ENCODE results near the gene TNPO1. TPM values are rescaled to one million over a fixed set of nuclear protein-coding genes. Genes with fewer than 3 reads are reported as not detected.

The TNPO1 gene
- total RNA-seq, 1 donor from 2014 or later = 172 TPM

- no peaks in the 10 kb centered on the region for H3K9me3 Mint-ChIP-seq
- DNase-seq (ENCODE audit: low read depth, low spot score) = no peak
- peaks cover 38% of the 10 kb centered on the region for H3K36me3 Mint-ChIP-seq (ENCODE audit: low read depth)
- no peak overlapping the region for H3K4me3 Mint-ChIP-seq
- TF ChIP-seq CTCF (conservative IDR thresholded peaks at IDR 0.05) = no peak
- H3K4me1 Mint-ChIP-seq = no peaks in the 10 kb centered on the region
- H3K27ac Mint-ChIP-seq (ENCODE audit: unreplicated experiment) = no peak overlapping the region
- H3K27me3 Mint-ChIP-seq (ENCODE audit: low read depth) = no peaks in the 10 kb centered on the region
Observed at GRCh38 chr5:72906806-72907205, 90.3 kb downstream of the TNPO1 start.

GRCh38 chr5:72908664-72909063, 92.2 kb downstream of the TNPO1 start:
- Mint-ChIP-seq H3K36me3 (ENCODE audit: low read depth) (peaks cover 31% of the 10 kb centered on the region), H3K4me3 (no peak overlapping the region), H3K27ac (ENCODE audit: unreplicated experiment) (peak overlapping the region; percentile 78), H3K4me1 (no peaks in the 10 kb centered on the region), H3K27me3 (ENCODE audit: low read depth) (no peaks in the 10 kb centered on the region), H3K9me3 (no peaks in the 10 kb centered on the region)
- no peak for DNase-seq (ENCODE audit: low read depth, low spot score)
- TF ChIP-seq CTCF (conservative IDR thresholded peaks at IDR 0.05) = no peak

- no peak for DNase-seq (ENCODE audit: low read depth, low spot score)
- no peaks in the 10 kb centered on the region for H3K27me3 Mint-ChIP-seq (ENCODE audit: low read depth)
- no peak for TF ChIP-seq CTCF (conservative IDR thresholded peaks at IDR 0.05)
- H3K27ac Mint-ChIP-seq (ENCODE audit: unreplicated experiment) = no peak overlapping the region
- no peak overlapping the region for H3K4me3 Mint-ChIP-seq
- no peaks in the 10 kb centered on the region for H3K9me3 Mint-ChIP-seq
- no peaks in the 10 kb centered on the region for H3K4me1 Mint-ChIP-seq
- H3K36me3 Mint-ChIP-seq (ENCODE audit: low read depth) = peaks cover 3% of the 10 kb centered on the region
Observed at GRCh38 chr5:72917371-72917776, 100.9 kb downstream of the TNPO1 start.

GRCh38 chr5:72920690-72921502, 104.4 kb downstream of the TNPO1 start:
- Mint-ChIP-seq H3K36me3 (ENCODE audit: low read depth) (peaks cover 3% of the 10 kb centered on the region), H3K27ac (ENCODE audit: unreplicated experiment) (no peak overlapping the region), H3K27me3 (ENCODE audit: low read depth) (no peaks in the 10 kb centered on the region), H3K4me3 (no peak overlapping the region), H3K4me1 (no peaks in the 10 kb centered on the region), H3K9me3 (peaks cover under 1% of the 10 kb centered on the region)
- DNase-seq (ENCODE audit: low read depth, low spot score) = no peak
- TF ChIP-seq CTCF (conservative IDR thresholded peaks at IDR 0.05) = peak; percentile 61

- no peak overlapping the region for H3K27ac Mint-ChIP-seq (ENCODE audit: unreplicated experiment)
- H3K36me3 Mint-ChIP-seq (ENCODE audit: low read depth) = peaks cover 6% of the 10 kb centered on the region
- no peaks in the 10 kb centered on the region for H3K4me1 Mint-ChIP-seq
- H3K4me3 Mint-ChIP-seq = no peak overlapping the region
- H3K9me3 Mint-ChIP-seq = peaks cover 5% of the 10 kb centered on the region
- DNase-seq (ENCODE audit: low read depth, low spot score) = no peak
- no peak for TF ChIP-seq CTCF (conservative IDR thresholded peaks at IDR 0.05)
- no peaks in the 10 kb centered on the region for H3K27me3 Mint-ChIP-seq (ENCODE audit: low read depth)
Observed at GRCh38 chr5:72921886-72922285, 105.4 kb downstream of the TNPO1 start.

Data from neural crest cell (in vitro differentiated cells).